ENCODE measurements around the gene SPACA7. TPM values are rescaled to one million over a fixed set of nuclear protein-coding genes. Genes with fewer than 3 reads are reported as not detected.
"Not testable (repeated sequence)": the region's sequence is repeated elsewhere in the genome, so short reads cannot be mapped to it uniquely, and the experiment has no call there.

SPACA7 gene
- total RNA-seq, 2 experiments from 2014 or later: not detected

DNA sequence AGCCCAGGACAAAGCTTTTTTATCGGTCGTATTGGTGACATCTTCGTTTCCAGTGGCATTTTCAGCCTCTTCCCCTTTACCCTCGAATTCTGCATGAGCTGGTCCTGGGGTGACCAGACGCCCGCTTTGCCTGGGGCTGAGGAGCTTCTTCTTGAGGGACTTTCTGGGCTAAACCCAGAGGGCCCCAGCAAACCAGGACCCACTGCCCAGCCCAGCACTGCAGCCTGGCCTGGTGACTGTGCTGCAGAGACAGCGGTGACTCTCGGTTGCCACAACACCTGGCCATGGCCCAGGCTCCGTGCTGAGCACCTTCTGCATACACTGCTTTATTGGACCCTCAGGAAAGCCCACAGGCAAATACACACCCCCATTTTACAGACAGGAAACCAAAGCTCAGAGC is 21.0 kb downstream of the SPACA7 start:
- Histone ChIP-seq H3K27ac (ENCODE audit: low read depth in 1 of 2, low read length in 2 of 2) (no peak overlapping the region), H3K4me1 (ENCODE audit: insufficient read depth, low read length) (no peaks in the 10 kb centered on the region), H3K4me3 (ENCODE audit: low read length) (no peak overlapping the region), H3K27me3 (ENCODE audit: control insufficient read depth in 1 of 2, insufficient read depth in 2 of 2, low read length in 2 of 2) (no peaks in the 10 kb centered on the region), H3K36me3 (ENCODE audit: insufficient read depth, low read length) (no peaks in the 10 kb centered on the region), H3K9me3 (ENCODE audit: control insufficient read depth in 1 of 2, insufficient read depth in 1 of 2, low read length in 2 of 2) (peaks cover 0 to 26% of the 10 kb centered on the region in 2 experiments)
- TF ChIP-seq, protein P1, sequence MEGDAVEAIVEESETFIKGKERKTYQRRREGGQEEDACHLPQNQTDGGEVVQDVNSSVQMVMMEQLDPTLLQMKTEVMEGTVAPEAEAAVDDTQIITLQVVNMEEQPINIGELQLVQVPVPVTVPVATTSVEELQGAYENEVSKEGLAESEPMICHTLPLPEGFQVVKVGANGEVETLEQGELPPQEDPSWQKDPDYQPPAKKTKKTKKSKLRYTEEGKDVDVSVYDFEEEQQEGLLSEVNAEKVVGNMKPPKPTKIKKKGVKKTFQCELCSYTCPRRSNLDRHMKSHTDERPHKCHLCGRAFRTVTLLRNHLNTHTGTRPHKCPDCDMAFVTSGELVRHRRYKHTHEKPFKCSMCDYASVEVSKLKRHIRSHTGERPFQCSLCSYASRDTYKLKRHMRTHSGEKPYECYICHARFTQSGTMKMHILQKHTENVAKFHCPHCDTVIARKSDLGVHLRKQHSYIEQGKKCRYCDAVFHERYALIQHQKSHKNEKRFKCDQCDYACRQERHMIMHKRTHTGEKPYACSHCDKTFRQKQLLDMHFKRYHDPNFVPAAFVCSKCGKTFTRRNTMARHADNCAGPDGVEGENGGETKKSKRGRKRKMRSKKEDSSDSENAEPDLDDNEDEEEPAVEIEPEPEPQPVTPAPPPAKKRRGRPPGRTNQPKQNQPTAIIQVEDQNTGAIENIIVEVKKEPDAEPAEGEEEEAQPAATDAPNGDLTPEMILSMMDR (IDR thresholded peaks at IDR 0.05): no peak
- H3K4me1 Mint-ChIP-seq (ENCODE audit: low read depth): no peaks in the 10 kb centered on the region
- ChIA-PET POLR2A (no interaction called here), CTCF (no interaction called here)
- ATAC-seq (ENCODE audit: poor library complexity) (no peak), DNase-seq (no peak)
- intact Hi-C loops (cut with DNase I, micrococcal nuclease): no loop called here
- H3K9me3 Mint-ChIP-seq: no peaks in the 10 kb centered on the region
- no peaks in the 10 kb centered on the region for H3K36me3 Mint-ChIP-seq (ENCODE audit: low read depth)
- no peak overlapping the region for H3K27ac Mint-ChIP-seq
- H3K4me3 Mint-ChIP-seq: no peak overlapping the region
- no peaks in the 10 kb centered on the region for H3K27me3 Mint-ChIP-seq

DNA sequence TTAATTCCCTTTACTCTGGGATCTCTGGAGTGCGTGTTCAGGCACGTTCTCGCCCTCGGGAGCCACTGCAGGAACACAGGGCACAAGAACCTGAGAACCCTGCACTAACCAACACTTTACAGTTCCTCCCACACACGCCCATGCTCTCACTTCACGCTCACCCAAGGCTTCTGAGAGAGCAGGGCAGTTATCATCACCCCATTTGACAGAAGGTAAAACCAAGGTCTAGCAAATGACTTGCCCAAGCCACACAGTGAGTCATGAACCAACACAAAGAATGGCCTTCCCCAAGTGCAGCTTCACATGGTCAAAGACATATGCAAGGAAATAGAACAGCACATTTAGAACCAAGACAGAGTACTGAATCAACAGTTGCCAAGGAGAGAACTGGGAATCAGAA is 22.2 kb downstream of the SPACA7 start:
- CTCF ChIA-PET; intact Hi-C loops (cut with DNase I, micrococcal nuclease); H3K4me3 Mint-ChIP-seq; H3K36me3 Mint-ChIP-seq (ENCODE audit: low read depth); H3K4me1 Mint-ChIP-seq (ENCODE audit: low read depth); H3K27ac ChIP-seq (ENCODE audit: low read depth in 1 of 2, low read length in 2 of 2); DNase-seq; H3K9me3 Mint-ChIP-seq; POLR2A ChIA-PET; H3K4me1 ChIP-seq (ENCODE audit: insufficient read depth, low read length); ATAC-seq (ENCODE audit: poor library complexity); H3K27me3 Mint-ChIP-seq; H3K27ac Mint-ChIP-seq; H3K4me3 ChIP-seq (ENCODE audit: low read length); H3K27me3 ChIP-seq (ENCODE audit: control insufficient read depth in 1 of 2, insufficient read depth in 2 of 2, low read length in 2 of 2); H3K36me3 ChIP-seq (ENCODE audit: insufficient read depth, low read length): not testable (repeated sequence)
- peaks cover 0 to 26% of the 10 kb centered on the region in 2 experiments for H3K9me3 ChIP-seq (ENCODE audit: control insufficient read depth in 1 of 2, insufficient read depth in 1 of 2, low read length in 2 of 2)

DNA sequence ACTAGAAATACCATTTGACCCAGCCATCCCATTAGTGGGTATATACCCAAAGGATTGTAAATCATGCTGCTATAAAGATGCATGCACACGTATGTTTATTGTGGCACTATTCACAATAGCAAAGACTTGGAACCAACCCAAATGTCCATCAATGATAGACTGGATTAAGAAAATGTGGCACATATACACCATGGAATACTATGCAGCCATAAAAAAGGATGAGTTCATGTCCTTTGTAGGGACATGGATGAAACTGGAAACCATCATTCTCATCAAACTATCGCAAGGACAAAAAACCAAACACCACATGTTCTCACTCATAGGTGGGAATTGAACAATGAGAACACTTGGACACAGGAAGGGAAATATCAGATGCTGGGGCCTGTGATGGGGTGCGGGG is 33.7 kb downstream of the SPACA7 start:
- intact Hi-C loops (cut with DNase I, micrococcal nuclease); H3K27ac ChIP-seq (ENCODE audit: low read depth in 1 of 2, low read length in 2 of 2); H3K4me3 Mint-ChIP-seq; DNase-seq; POLR2A ChIA-PET; H3K27me3 Mint-ChIP-seq; H3K4me1 Mint-ChIP-seq (ENCODE audit: low read depth); H3K4me3 ChIP-seq (ENCODE audit: low read length); H3K4me1 ChIP-seq (ENCODE audit: insufficient read depth, low read length); H3K36me3 Mint-ChIP-seq (ENCODE audit: low read depth); ATAC-seq (ENCODE audit: poor library complexity); H3K27ac Mint-ChIP-seq; CTCF ChIA-PET; H3K27me3 ChIP-seq (ENCODE audit: control insufficient read depth in 1 of 2, insufficient read depth in 2 of 2, low read length in 2 of 2); H3K9me3 ChIP-seq (ENCODE audit: control insufficient read depth in 1 of 2, insufficient read depth in 1 of 2, low read length in 2 of 2); H3K36me3 ChIP-seq (ENCODE audit: insufficient read depth, low read length): not testable (repeated sequence)
- H3K9me3 Mint-ChIP-seq: peaks cover 11% of the 10 kb centered on the region

DNA sequence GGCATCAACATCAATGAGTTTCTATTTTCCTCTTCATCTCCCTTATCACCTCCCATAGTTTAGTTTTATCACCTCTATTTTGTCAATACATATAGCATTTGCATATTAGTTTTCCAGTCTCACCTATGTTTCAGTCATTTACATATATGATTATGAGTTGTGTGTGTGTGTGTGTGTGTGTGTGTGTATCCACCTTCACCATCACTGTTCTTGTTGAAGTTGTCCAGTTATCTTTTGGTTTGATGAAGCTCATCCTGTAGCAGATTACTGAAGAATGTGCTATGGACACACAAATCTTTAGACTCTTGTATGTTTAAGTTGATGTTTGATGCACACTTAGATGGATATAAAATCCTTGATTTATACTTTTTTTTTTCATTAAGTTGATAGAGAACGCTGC is 40.5 kb downstream of the SPACA7 start:
- intact Hi-C loops (cut with DNase I, micrococcal nuclease): no loop called here
- H3K27ac ChIP-seq (ENCODE audit: low read depth in 1 of 2, low read length in 2 of 2): no peak overlapping the region
- Mint-ChIP-seq H3K4me3 (no peak overlapping the region), H3K27ac (no peak overlapping the region), H3K4me1 (ENCODE audit: low read depth) (no peaks in the 10 kb centered on the region), H3K27me3 (peaks cover 10% of the 10 kb centered on the region), H3K9me3 (peaks cover 29% of the 10 kb centered on the region), H3K36me3 (ENCODE audit: low read depth) (peaks cover 14% of the 10 kb centered on the region)
- H3K4me1 ChIP-seq (ENCODE audit: insufficient read depth, low read length): no peaks in the 10 kb centered on the region
- H3K27me3 ChIP-seq (ENCODE audit: control insufficient read depth in 1 of 2, insufficient read depth in 2 of 2, low read length in 2 of 2): peaks cover 0 to 2% of the 10 kb centered on the region in 2 experiments
- TF ChIP-seq, protein P1 (IDR thresholded peaks at IDR 0.05): no peak
- CTCF ChIA-PET: no interaction called here
- POLR2A ChIA-PET: no interaction called here
- no peak for DNase-seq
- H3K9me3 ChIP-seq (ENCODE audit: control insufficient read depth in 1 of 2, insufficient read depth in 1 of 2, low read length in 2 of 2): peaks cover 13 to 54% of the 10 kb centered on the region in 2 experiments
- H3K36me3 ChIP-seq (ENCODE audit: insufficient read depth, low read length): no peaks in the 10 kb centered on the region
- H3K4me3 ChIP-seq (ENCODE audit: low read length): no peak overlapping the region
- no peak for ATAC-seq (ENCODE audit: poor library complexity)
